GM12878 (cell line): ENCODE results near the gene SH2D6. TPM values are rescaled to one million over a fixed set of nuclear protein-coding genes. Genes with fewer than 3 reads are reported as not detected.

Experiments used
- ATAC-seq: fragments of 200-7000 bp; cut with Tn5 transposase; 3 replicates; pipeline ENCODE4 v1.9.1; 2020; ENCODE audit warnings: mild to moderate bottlenecking, moderate library complexity
- BruUV-seq: library from RNA; stranded (reverse); fragments of 400-500 nt; replicated peaks from 2 replicates; lab custom pipeline; 2021; lab: Mats Ljungman, UMichigan
- CTCF ChIA-PET: fragments of 300-600 bp; sonication (Branson Sonifier 250); formaldehyde crosslinking; extraction: SDS; loops from one replicate; lab custom pipeline; 2021; ENCODE audit warnings: inconsistent platforms; lab: Yijun Ruan, JAX
- POLR2A ChIA-PET: fragments of 350-600 bp; formaldehyde crosslinking; extraction: SDS; loops from one replicate; lab custom pipeline; 2021; ENCODE audit warnings: inconsistent platforms; lab: Charles Lee
- RAD21 ChIA-PET: fragments of 300-600 bp; sonication (Branson Sonifier 250); formaldehyde crosslinking; loops from one replicate; lab custom pipeline; 2023; ENCODE audit warnings: antibody characterized with exemption; ENCODE audit not compliant: unreplicated experiment; lab: Charles Lee
- SMC1A ChIA-PET: fragments of 300-600 bp; sonication (Branson Sonifier 250); formaldehyde crosslinking; loops from one replicate; lab custom pipeline; 2023; ENCODE audit not compliant: unreplicated experiment, uncharacterized antibody; lab: Charles Lee
- DNase-seq: peaks from one replicate; pipeline ENCODE4 v3.0.0-alpha.2; 2011; ENCODE audit warnings: low read depth, low spot score
- FAIRE-seq: peaks from 3 replicates; lab custom pipeline; 2011; peaks lifted over from hg19 to GRCh38; lab: Jason Lieb, UNC
- H2AFZ ChIP-seq: 2 replicates; pipeline ENCODE4 v1.6.0; 2011; ENCODE audit warnings: low read depth, low read length, control low read depth; ENCODE audit not compliant: control insufficient read depth
- H3K27ac ChIP-seq: 2 replicates; pipeline ENCODE4 v1.5.1; 2011; ENCODE audit warnings: control low read depth; ENCODE audit not compliant: control insufficient read depth, insufficient read depth
- H3K27me3 ChIP-seq, 2 experiments: replicated peaks in 1 of 2; 2 replicates each; pipeline versions ENCODE4 v1.6.0 to v1.6.1; 2011; ENCODE audit warnings: low read length in 1 of 2; ENCODE audit not compliant: control insufficient read depth in 2 of 2, insufficient read depth in 2 of 2
- H3K36me3 ChIP-seq, 2 experiments: 2 replicates each; pipeline ENCODE4 v1.5.1; 2011; ENCODE audit warnings: low read length in 1 of 2; ENCODE audit not compliant: control insufficient read depth in 2 of 2, insufficient read depth in 2 of 2
- H3K4me1 ChIP-seq: 2 replicates; pipeline ENCODE4 v1.6.1; 2011; ENCODE audit warnings: mild to moderate bottlenecking, low read length, moderate library complexity, mixed read lengths; ENCODE audit not compliant: control insufficient read depth, insufficient read depth
- H3K4me2 ChIP-seq: 2 replicates; pipeline ENCODE4 v1.6.0; 2011; ENCODE audit warnings: control low read depth; ENCODE audit not compliant: control insufficient read depth, insufficient read depth
- H3K4me3 ChIP-seq: fragments of 200-600 bp; sonication (generic); 2 replicates; pipeline ENCODE4 v1.5.1; 2016
- H3K79me2 ChIP-seq: 2 replicates; pipeline ENCODE4 v1.6.0; 2011; ENCODE audit warnings: low read length; ENCODE audit not compliant: control insufficient read depth, insufficient read depth
- H3K9ac ChIP-seq: 2 replicates; pipeline ENCODE4 v1.8.0; 2011; ENCODE audit warnings: low read length, control low read depth, mixed read lengths; ENCODE audit not compliant: control insufficient read depth, insufficient read depth
- H3K9me3 ChIP-seq: replicated peaks from 3 replicates; pipeline ENCODE4 v1.5.1; 2011; ENCODE audit warnings: mild to moderate bottlenecking, low read length; ENCODE audit not compliant: control insufficient read depth, insufficient read depth
- H4K20me1 ChIP-seq: 2 replicates; pipeline ENCODE4 v1.6.0; 2011; ENCODE audit not compliant: control insufficient read depth, insufficient read depth
- CBX5 ChIP-seq: sonication (generic); IDR thresholded peaks from 2 replicates; pipeline ENCODE4 v1.6.1; 2016; ENCODE audit warnings: low read depth, moderate library complexity, mild to moderate bottlenecking, inconsistent platforms
- E2F4 ChIP-seq: IDR thresholded peaks from 2 replicates; pipeline ENCODE4 v1.6.1; 2012; ENCODE audit warnings: low read depth, low read length, improper control_type of control experiment
- ELK1 ChIP-seq: IDR thresholded peaks from 2 replicates; pipeline ENCODE4 v1.6.1; 2012; ENCODE audit warnings: low read depth, low read length, improper control_type of control experiment
- MYC ChIP-seq: IDR thresholded peaks from 2 replicates; pipeline ENCODE4 v1.6.1; 2011; ENCODE audit warnings: mild to moderate bottlenecking, low read length, moderate library complexity, inconsistent platforms; ENCODE audit not compliant: insufficient read depth, insufficient replicate concordance, insufficient read length, severe bottlenecking
- RB1 ChIP-seq: fragments of 450-650 bp; formaldehyde crosslinking; IDR thresholded peaks from 2 replicates; pipeline ENCODE4 v1.6.1; 2017; ENCODE audit warnings: mild to moderate bottlenecking, borderline replicate concordance
- WGBS: methylation state at CpG from one replicate; pipeline ENCODE4 v1.1.6; 2016; ENCODE audit warnings: low lambda C conversion rate; ENCODE audit not compliant: insufficient replicate concordance, insufficient coverage; ENCODE audit errors: missing lambda C conversion rate; 5-methylcytosine and 5-hydroxymethylcytosine counted together
- in situ Hi-C: fragments of 300-500 bp; cut with MboI; formaldehyde crosslinking; loops from 9 replicates; pipeline ENCODE4 v1.14.3; 2018; ENCODE audit warnings: mixed read lengths
- intact Hi-C: fragments of 100-400 bp; cut with micrococcal nuclease; formaldehyde crosslinking; loops from one replicate; pipeline ENCODE4 v1.14.2; 2022; ENCODE audit not compliant: unreplicated experiment
- polyA plus RNA-seq, 11 experiments: library from polyadenylated mRNA; depleted of rRNA in 4 of 11; unstranded in 6 of 11; stranded (reverse) in 5 of 11; fragments of >200 nt; fragmentation: Nextera tagmentation in 4 of 11; fragmentation: Illumina TruSeq in 1 of 11; extraction: Ambion mirVana in 4 of 11; extraction: Trizol in 1 of 11; gene quantifications; 1 replicate in 1 of 11; 2 replicates in 10 of 11; pipeline versions ENCODE4 v1.2.1 to v1.2.3, GENCODE V29; 2011 to 2016; ENCODE audit warnings: inconsistent platforms in 2 of 11, missing spikeins in 2 of 11, low read depth in 1 of 11
- total RNA-seq, 4 experiments: library from RNA; depleted of rRNA in 3 of 4; stranded (reverse); fragments of >200 nt in 3 of 4; fragmentation: Illumina TruSeq in 1 of 4; extraction: Trizol in 1 of 4; gene quantifications; 2 replicates each; pipeline versions ENCODE4 v1.2.1 to v1.2.3, GENCODE V29; 2013 to 2021

The SH2D6 gene
- total and polyA plus RNA-seq, 10 of the 15 experiments (the other 5 are each of a cell fraction or from before 2014, with no cell fraction given): 0.23 to 0.59 (median 0.34) TPM; not detected in 6

GRCh38 chr2:85394976-85395375 is 23.5 kb upstream of the SH2D6 start:
- no peaks in the 10 kb centered on the region for H3K79me2 ChIP-seq
- no peak overlapping the region for H3K9ac ChIP-seq
- BruUV-seq: no TSS peak
- peaks cover 16% of the 10 kb centered on the region for H3K4me1 ChIP-seq
- in situ Hi-C loops: no loop called here
- no peaks in the 10 kb centered on the region for H4K20me1 ChIP-seq
- 62% methylated on average over 6 of the region's 6 CpGs for WGBS
- no peak for DNase-seq
- no peak overlapping the region for H3K4me2 ChIP-seq
- SMC1A ChIA-PET: no interaction called here
- no peaks in the 10 kb centered on the region for H3K9me3 ChIP-seq
- H3K36me3 ChIP-seq: peaks cover 3 to 4% of the 10 kb centered on the region in 2 experiments; a peak in 3 of 4 replicates
- POLR2A ChIA-PET: no interaction called here
- ATAC-seq: no peak
- H3K27me3 ChIP-seq: no peaks in the 10 kb centered on the region
- RAD21 ChIA-PET: interaction anchor here (7.7 kb wide), 1 partner anchor 156 kb away, joined by 60 read pairs; no protein-coding TSS in a partner anchor
- no peak for FAIRE-seq
- H2AFZ ChIP-seq: no peak overlapping the region
- no peak overlapping the region for H3K4me3 ChIP-seq
- intact Hi-C loops: no loop called here
- TF ChIP-seq ELK1 (no peak), E2F4 (no peak), CBX5 (no peak)
- CTCF ChIA-PET: no interaction called here
- no peak overlapping the region for H3K27ac ChIP-seq

- Histone ChIP-seq H3K4me3 (no peak overlapping the region), H3K27me3 (no peaks in the 10 kb centered on the region), H2AFZ (no peak overlapping the region), H3K79me2 (no peaks in the 10 kb centered on the region), H3K4me1 (peaks cover 16% of the 10 kb centered on the region), H3K9ac (no peak overlapping the region), H4K20me1 (no peaks in the 10 kb centered on the region), H3K36me3 (peaks cover 0 to under 1% of the 10 kb centered on the region in 2 experiments; a peak in 2 of 4 replicates), H3K9me3 (no peaks in the 10 kb centered on the region), H3K27ac (no peak overlapping the region), H3K4me2 (no peak overlapping the region)
- BruUV-seq: no TSS peak
- TF ChIP-seq RB1 (no peak), MYC (no peak)
- DNase-seq (no peak), FAIRE-seq (no peak), ATAC-seq (no peak)
- ChIA-PET SMC1A (interaction anchor here (1.8 kb wide), 1 partner anchor 12 kb away, joined by 3 read pairs; no protein-coding TSS in a partner anchor), CTCF (no interaction called here), RAD21 (no interaction called here), POLR2A (interaction anchor here (0.6 kb wide), 1 partner anchor 10 kb away, joined by 5 read pairs; no protein-coding TSS in a partner anchor)
- WGBS: 79% methylated on average over 14 of the region's 14 CpGs
- in situ Hi-C loops (no loop called here), intact Hi-C loops (no loop called here)
Observed at GRCh38 chr2:85395912-85396475, 22.5 kb upstream of the SH2D6 start.
